Right ventricle myocardium superior (tissue), 1 donor: ENCODE results near the gene TEX35. TPM values are rescaled to one million over a fixed set of nuclear protein-coding genes. Genes with fewer than 3 reads are reported as not detected.
"Not testable (repeated sequence)": the region's sequence is repeated elsewhere in the genome, so short reads cannot be mapped to it uniquely, and the experiment has no call there.

Experiments
- ATAC-seq: fragments of 200-7000 bp; cut with Tn5 transposase; one replicate; pipeline ENCODE4 v1.9.1; 2020; ENCODE audit warnings: mild to moderate bottlenecking; ENCODE audit not compliant: poor library complexity
- DNase-seq: peaks from one replicate; pipeline ENCODE4 v3.0.0-alpha.2; 2020
- intact Hi-C: fragments of 100-400 bp; cut with DNase I; formaldehyde crosslinking; loops from one replicate; pipeline ENCODE4 v1.11.2; 2022
- total RNA-seq: library from RNA; stranded (reverse); fragmentation: NEBNext Ultra II Directional; extraction: Animal tissue kit (Norgen Biotek cat#: 25700); gene quantifications from one replicate; pipeline ENCODE4 v1.2.1, GENCODE V29; 2021
- donor health status: DM: no; HTN: yes; CAD: no; lungs with severe emphysema.

The TEX35 gene
- total RNA-seq, 1 donor from 2014 or later = 0.40 TPM

- intact Hi-C loops = not testable (repeated sequence)
These were observed 45.9 kb downstream of the TEX35 start for GRCh38 chr1:178558816-178559215.

GRCh38 chr1:178560871-178561376 lies 48.0 kb downstream of the TEX35 start:
- intact Hi-C loops = no loop called here
- no peak for ATAC-seq

More at GRCh38 chr1:178558816-178559215, 45.9 kb downstream of the TEX35 start:
- not testable (repeated sequence) for ATAC-seq, DNase-seq

GRCh38 chr1:178563099-178563820 lies 50.4 kb downstream of the TEX35 start:
- ATAC-seq (no peak), DNase-seq (no peak)
- intact Hi-C loops = no loop called here

More at GRCh38 chr1:178560871-178561376, 48.0 kb downstream of the TEX35 start:
- no peak for DNase-seq

- ATAC-seq (peak; percentile 59), DNase-seq (no peak)
- intact Hi-C loops = no loop called here
These were observed 51.3 kb downstream of the TEX35 start for GRCh38 chr1:178564086-178564782.

GRCh38 chr1:178564783-178565180 lies 51.9 kb downstream of the TEX35 start:
- peak; percentile 87 for ATAC-seq
- intact Hi-C loops = no loop called here
- DNase-seq = no peak

- DNase-seq (no peak), ATAC-seq (peak; percentile 46)
- intact Hi-C loops = no loop called here
These were observed 52.7 kb downstream of the TEX35 start for GRCh38 chr1:178565586-178565985.

GRCh38 chr1:178566187-178566586 lies 53.3 kb downstream of the TEX35 start:
- ATAC-seq = no peak
- intact Hi-C loops = no loop called here
- no peak for DNase-seq

- ATAC-seq (no peak), DNase-seq (no peak)
- intact Hi-C loops = no loop called here
These were observed 58.9 kb downstream of the TEX35 start for GRCh38 chr1:178571807-178572206.

Other genes starting within 250 kb of the TEX35 start
- not detected for gene CLEC20A, start 16.1 kb upstream of the TEX35 start, total RNA-seq
- gene RALGPS2, start 212.1 kb downstream of the TEX35 start, total RNA-seq = 13.8 TPM